GM12801 (cell line): ENCODE data around the gene ABCF2.

Experiments
- TF ChIP-seq, protein P1 (sequence below): IDR thresholded peaks from one replicate; pipeline ENCODE4 v1.5.1; 2011; ENCODE audit warnings: control low read depth; ENCODE audit not compliant: insufficient read length; ENCODE audit errors: extremely low read depth

The ABCF2 gene

DNA sequence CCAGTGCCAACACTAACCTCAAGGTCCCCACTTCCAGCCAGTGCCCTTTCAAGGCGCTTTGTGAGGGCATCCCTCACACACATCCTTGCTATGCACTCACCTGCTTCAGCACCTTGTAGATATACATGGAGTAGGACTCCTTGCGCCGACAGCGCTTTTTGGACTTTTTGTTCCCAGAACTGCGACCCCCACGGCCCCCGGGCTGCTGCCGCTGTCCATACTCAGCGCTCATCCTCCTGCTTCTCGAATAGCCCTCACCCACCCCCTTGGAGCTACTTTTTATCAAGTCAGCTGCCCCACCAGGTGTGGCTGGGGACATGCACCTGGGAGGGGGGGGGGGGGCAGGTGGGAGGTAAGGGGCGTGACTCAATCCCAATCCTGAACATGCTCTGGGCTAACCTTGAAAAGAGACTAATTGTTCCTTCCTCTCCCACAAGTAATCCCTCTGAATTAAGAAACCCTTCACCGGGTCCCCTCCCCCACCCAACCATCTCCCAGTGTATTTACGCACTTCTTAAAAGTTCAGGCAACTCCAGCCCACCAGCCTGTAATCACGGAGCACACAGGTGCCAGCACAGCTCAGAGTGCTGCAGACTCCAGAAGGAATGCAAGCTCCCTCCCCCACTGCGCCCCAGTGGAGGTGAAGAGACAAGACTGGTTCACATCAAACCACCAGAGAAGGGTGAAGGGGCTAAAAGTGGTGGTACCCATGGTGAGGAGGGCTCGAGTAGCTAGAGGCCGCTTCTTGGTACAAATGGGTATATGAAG lies 16.7 kb downstream of the ABCF2 start, which contains the start of gene H2BK1:
Gene H2BK1 (minus strand): TSS at position 402 of the 768 bp plus-strand sequence. CDS start 170 bp downstream, at position 232.
- TF ChIP-seq, protein P1, sequence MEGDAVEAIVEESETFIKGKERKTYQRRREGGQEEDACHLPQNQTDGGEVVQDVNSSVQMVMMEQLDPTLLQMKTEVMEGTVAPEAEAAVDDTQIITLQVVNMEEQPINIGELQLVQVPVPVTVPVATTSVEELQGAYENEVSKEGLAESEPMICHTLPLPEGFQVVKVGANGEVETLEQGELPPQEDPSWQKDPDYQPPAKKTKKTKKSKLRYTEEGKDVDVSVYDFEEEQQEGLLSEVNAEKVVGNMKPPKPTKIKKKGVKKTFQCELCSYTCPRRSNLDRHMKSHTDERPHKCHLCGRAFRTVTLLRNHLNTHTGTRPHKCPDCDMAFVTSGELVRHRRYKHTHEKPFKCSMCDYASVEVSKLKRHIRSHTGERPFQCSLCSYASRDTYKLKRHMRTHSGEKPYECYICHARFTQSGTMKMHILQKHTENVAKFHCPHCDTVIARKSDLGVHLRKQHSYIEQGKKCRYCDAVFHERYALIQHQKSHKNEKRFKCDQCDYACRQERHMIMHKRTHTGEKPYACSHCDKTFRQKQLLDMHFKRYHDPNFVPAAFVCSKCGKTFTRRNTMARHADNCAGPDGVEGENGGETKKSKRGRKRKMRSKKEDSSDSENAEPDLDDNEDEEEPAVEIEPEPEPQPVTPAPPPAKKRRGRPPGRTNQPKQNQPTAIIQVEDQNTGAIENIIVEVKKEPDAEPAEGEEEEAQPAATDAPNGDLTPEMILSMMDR = no peak

DNA sequence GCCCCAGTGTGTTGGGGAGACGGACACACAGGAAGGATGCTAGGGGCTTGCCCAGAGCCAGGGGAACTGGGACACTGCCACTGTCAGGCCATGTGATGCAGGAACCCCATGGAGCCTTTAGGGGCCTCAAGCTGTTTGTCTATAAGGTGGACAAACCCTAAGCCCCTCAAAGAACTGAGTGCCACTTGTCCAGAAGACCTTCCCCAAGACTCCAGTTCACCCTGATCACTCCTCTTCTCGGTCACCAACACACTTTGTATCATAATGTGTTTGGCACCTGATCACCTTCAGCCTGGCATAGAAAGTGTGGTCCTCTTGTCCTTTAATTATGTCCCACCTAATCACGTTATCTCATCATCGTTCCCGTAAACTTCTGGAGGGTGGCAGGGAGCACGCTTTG lies 17.4 kb downstream of the ABCF2 start:
- TF ChIP-seq, protein P1 = no peak

DNA sequence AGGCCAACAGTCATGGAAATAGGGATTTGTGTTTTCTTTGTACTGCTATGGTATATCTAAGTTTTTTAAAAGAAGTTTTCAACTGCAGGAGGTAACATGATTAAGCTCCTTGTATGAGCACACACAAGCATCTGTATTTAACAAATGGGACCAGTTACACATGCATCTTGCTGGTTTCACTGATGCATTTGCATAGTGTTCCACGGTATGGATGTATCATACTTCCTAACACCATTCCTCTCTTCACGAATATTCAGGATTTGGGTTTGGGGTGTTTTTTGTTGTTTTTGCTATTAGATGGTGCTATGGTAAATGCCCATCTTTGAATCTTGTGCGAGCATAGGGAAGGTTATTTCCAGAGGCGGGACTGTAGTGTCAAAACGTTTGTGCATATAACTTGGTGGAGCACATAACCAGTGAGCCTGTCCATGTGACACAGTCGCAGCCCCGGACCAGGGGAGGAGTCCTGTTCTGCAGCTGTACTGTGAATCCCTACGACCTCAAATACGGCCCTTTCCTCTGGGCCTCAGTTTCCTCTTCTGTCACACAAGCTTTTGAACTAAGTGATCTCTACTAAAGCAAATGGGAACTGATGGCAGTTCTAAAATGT lies 18.6 kb downstream of the ABCF2 start:
- TF ChIP-seq, protein P1 = no peak

GRCh38 chr7:151207804-151208203 lies 19.2 kb downstream of the ABCF2 start:
- TF ChIP-seq, protein P1 = no peak

DNA sequence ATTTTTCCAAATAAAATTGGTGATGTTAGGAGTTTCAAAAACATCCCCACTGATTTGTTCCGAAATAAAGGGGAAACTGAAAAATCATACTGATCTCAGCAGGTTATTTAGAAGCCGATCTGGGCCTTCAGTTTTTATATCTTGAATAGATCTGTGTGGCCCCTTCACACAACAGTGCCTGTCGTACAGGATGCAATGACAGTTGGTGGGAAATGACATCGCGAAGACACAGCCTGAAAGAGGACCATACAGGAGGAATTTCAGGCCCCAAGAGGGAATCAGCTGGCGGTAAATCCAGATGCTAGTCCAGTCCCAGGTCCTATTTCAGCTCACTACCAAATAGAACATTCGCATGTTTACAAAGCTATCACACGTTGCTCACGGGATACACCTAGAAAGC lies 19.7 kb downstream of the ABCF2 start:
- TF ChIP-seq, protein P1 = no peak

GRCh38 chr7:151206914-151207313 lies 20.1 kb downstream of the ABCF2 start:
- TF ChIP-seq, protein P1 = no peak

DNA sequence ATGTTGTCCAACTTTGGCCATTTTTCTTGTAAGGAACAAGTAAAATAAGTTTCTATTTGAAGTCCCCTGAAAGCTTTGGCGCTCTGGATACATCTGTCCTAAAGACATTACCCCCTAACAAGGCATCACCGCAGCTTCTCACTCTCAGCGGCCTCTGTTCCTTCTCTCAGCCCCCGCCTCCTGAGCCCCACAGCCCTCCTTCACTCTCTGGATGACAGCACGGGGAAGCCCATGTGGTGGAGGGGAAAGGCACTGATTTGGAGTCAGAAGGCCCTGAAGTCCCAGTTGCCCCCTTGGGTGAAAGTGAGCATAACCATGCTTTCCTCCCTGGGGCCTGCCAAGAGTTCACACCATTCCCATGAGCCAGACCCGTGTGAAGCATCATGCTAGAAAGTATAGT lies 21.3 kb downstream of the ABCF2 start:
- TF ChIP-seq, protein P1 = no peak
